OCI-M2 (cell line): Measurements from ENCODE around the gene TBC1D21.

Source experiments
- DNase-seq: peaks from one replicate; lab custom pipeline; 2025; ENCODE audit not compliant: unreplicated experiment; lab: John Stamatoyannopoulos, UW

TBC1D21 gene

GRCh38 chr15:73858062-73858461, 15.3 kb upstream of the TBC1D21 start:
- DNase-seq = no peak

- no peak for DNase-seq
Measured at GRCh38 chr15:73862276-73862675, 11.1 kb upstream of the TBC1D21 start.

GRCh38 chr15:73865379-73865778, 8.0 kb upstream of the TBC1D21 start:
- DNase-seq = no peak

- DNase-seq = no peak
Measured at GRCh38 chr15:73865904-73866303, 7.5 kb upstream of the TBC1D21 start.

- no peak for DNase-seq
Measured at GRCh38 chr15:73866481-73866880, 6.9 kb upstream of the TBC1D21 start.

GRCh38 chr15:73866881-73867410, 6.4 kb upstream of the TBC1D21 start:
- DNase-seq = no peak

- DNase-seq = no peak
Measured at GRCh38 chr15:73867426-73867825, 5.9 kb upstream of the TBC1D21 start.

- DNase-seq = no peak
Measured at GRCh38 chr15:73867956-73868355, 5.4 kb upstream of the TBC1D21 start.

GRCh38 chr15:73869216-73869995, 4.0 kb upstream of the TBC1D21 start:
- no peak for DNase-seq

GRCh38 chr15:73870700-73871408, 2.5 kb upstream of the TBC1D21 start:
- no peak for DNase-seq

- no peak for DNase-seq
Measured at GRCh38 chr15:73872346-73872745, 1.0 kb upstream of the TBC1D21 start.

- DNase-seq = no peak
Measured at GRCh38 chr15:73873889-73874511, 636 bp downstream of the TBC1D21 start.

GRCh38 chr15:73879426-73879825, 6.1 kb downstream of the TBC1D21 start:
- no peak for DNase-seq

GRCh38 chr15:73881579-73882320, 8.4 kb downstream of the TBC1D21 start:
- DNase-seq = no peak

GRCh38 chr15:73882761-73883419, 9.5 kb downstream of the TBC1D21 start:
- DNase-seq = no peak

- no peak for DNase-seq
Measured at GRCh38 chr15:73884159-73884558, 10.8 kb downstream of the TBC1D21 start.

GRCh38 chr15:73885954-73886700, 12.8 kb downstream of the TBC1D21 start:
- no peak for DNase-seq

- DNase-seq = no peak
Measured at GRCh38 chr15:73886717-73887345, 13.5 kb downstream of the TBC1D21 start.

- DNase-seq = no peak
Measured at GRCh38 chr15:73887481-73887880, 14.1 kb downstream of the TBC1D21 start.
